ENCODE results near the gene DPY19L2.
"Not testable (repeated sequence)": the region's sequence is repeated elsewhere in the genome, so short reads cannot be mapped to it uniquely, and the experiment has no call there.

DNA sequence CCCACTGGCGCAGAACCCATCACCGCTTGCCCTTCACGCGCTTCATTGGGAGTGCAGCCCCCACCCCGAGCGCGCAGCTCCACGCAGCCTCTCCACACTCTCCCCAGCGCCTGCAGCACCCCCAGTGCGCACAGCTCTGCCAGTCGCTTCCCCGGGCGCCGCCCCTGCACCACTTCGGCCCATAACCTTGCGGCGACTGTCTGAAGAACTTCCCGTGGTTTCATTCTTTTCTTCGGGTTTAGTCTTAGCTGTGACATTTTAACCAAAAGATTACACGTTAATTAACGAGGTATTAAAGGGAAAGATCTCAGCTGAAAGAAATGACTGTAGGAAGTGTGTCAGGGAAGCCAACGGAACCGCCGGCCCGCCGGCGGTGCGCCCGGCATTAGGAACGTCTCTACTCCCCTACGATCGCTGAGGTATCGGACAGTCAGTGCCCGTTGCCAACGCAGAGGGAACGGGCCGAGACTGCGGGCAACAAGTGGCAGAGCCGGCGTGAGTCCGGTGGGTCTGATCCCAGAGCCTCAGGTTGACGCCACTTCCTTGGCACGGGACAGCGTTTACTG lies 590 bp upstream of the DPY19L2 start:
- TF ChIP-seq MAFK (IDR thresholded peaks at IDR 0.05; ENCODE audit: partially characterized antibody); ESRRA (IDR thresholded peaks at IDR 0.05; ENCODE audit: borderline replicate concordance, low read length); FOSL2 (IDR thresholded peaks at IDR 0.05); FOSL2 (CRISPR knock-in tag; IDR thresholded peaks at IDR 0.05); CEBPB (IDR thresholded peaks at IDR 0.05); ZSCAN20 (CRISPR knock-in tag; IDR thresholded peaks at IDR 0.05); MYC (IDR thresholded peaks at IDR 0.05; ENCODE audit: borderline replicate concordance, low read length); TFCP2L1 (CRISPR knock-in tag; IDR thresholded peaks at IDR 0.05); POLR2A (IDR thresholded peaks at IDR 0.05; ENCODE audit: low read length): not testable (repeated sequence)
- TF ChIP-seq, protein P1, sequence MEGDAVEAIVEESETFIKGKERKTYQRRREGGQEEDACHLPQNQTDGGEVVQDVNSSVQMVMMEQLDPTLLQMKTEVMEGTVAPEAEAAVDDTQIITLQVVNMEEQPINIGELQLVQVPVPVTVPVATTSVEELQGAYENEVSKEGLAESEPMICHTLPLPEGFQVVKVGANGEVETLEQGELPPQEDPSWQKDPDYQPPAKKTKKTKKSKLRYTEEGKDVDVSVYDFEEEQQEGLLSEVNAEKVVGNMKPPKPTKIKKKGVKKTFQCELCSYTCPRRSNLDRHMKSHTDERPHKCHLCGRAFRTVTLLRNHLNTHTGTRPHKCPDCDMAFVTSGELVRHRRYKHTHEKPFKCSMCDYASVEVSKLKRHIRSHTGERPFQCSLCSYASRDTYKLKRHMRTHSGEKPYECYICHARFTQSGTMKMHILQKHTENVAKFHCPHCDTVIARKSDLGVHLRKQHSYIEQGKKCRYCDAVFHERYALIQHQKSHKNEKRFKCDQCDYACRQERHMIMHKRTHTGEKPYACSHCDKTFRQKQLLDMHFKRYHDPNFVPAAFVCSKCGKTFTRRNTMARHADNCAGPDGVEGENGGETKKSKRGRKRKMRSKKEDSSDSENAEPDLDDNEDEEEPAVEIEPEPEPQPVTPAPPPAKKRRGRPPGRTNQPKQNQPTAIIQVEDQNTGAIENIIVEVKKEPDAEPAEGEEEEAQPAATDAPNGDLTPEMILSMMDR (IDR thresholded peaks at IDR 0.05): not testable (repeated sequence)
- TF ChIP-seq, protein P2, sequence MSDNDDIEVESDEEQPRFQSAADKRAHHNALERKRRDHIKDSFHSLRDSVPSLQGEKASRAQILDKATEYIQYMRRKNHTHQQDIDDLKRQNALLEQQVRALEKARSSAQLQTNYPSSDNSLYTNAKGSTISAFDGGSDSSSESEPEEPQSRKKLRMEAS (IDR thresholded peaks at IDR 0.05): not testable (repeated sequence)
- TF ChIP-seq, protein P3, sequence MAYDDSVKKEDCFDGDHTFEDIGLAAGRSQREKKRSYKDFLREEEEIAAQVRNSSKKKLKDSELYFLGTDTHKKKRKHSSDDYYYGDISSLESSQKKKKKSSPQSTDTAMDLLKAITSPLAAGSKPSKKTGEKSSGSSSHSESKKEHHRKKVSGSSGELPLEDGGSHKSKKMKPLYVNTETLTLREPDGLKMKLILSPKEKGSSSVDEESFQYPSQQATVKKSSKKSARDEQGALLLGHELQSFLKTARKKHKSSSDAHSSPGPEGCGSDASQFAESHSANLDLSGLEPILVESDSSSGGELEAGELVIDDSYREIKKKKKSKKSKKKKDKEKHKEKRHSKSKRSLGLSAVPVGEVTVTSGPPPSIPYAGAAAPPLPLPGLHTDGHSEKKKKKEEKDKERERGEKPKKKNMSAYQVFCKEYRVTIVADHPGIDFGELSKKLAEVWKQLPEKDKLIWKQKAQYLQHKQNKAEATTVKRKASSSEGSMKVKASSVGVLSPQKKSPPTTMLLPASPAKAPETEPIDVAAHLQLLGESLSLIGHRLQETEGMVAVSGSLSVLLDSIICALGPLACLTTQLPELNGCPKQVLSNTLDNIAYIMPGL (CRISPR knock-in tag; IDR thresholded peaks at IDR 0.05; ENCODE audit: borderline replicate concordance): not testable (repeated sequence)

Data from A549 (cell line).